Measurements from ENCODE around the gene SNX2. TPM values are rescaled to one million over a fixed set of nuclear protein-coding genes. Genes with fewer than 3 reads are reported as not detected.
A peak's percentile ranks its signal among the peaks of the same experiment; 100 is the strongest.
"Not testable (repeated sequence)": the region's sequence is repeated elsewhere in the genome, so short reads cannot be mapped to it uniquely, and the experiment has no call there.

Gene SNX2
- total RNA-seq, 2 donors from 2014 or later, result 23.8 to 26.6 TPM

GRCh38 chr5:122756264-122756911 is 18.5 kb upstream of the SNX2 start:
- Mint-ChIP-seq H3K4me1 (ENCODE audit: low read depth in 2 of 2) (peaks cover 0 to 13% of the 10 kb centered on the region in 2 donors), H3K9me3 (no peaks in the 10 kb centered on the region), H3K27me3 (peaks cover 10 to 20% of the 10 kb centered on the region in 2 donors), H3K36me3 (no peaks in the 10 kb centered on the region), H3K4me3 (peak overlapping the region; percentile 46), H3K27ac (peak overlapping the region; percentile 12 to 63)
- DNase-seq (ENCODE audit: low spot score) (no peak), ATAC-seq (peak in 1 of 2 donors; percentile 72)

GRCh38 chr5:122757285-122757684 is 17.6 kb upstream of the SNX2 start:
- Mint-ChIP-seq H3K27ac (peak overlapping the region in 1 of 2 donors; percentile 63), H3K4me1 (ENCODE audit: low read depth in 2 of 2) (peaks cover 0 to 13% of the 10 kb centered on the region in 2 donors), H3K36me3 (no peaks in the 10 kb centered on the region), H3K9me3 (no peaks in the 10 kb centered on the region), H3K4me3 (peak overlapping the region; percentile 48), H3K27me3 (peaks cover 5 to 11% of the 10 kb centered on the region in 2 donors)
- DNase-seq (ENCODE audit: low spot score) (no peak), ATAC-seq (peak in 1 of 2 donors; percentile 81)

- no peaks in the 10 kb centered on the region for H3K36me3 Mint-ChIP-seq
- H3K4me1 Mint-ChIP-seq (ENCODE audit: low read depth in 2 of 2), result peaks cover 0 to 13% of the 10 kb centered on the region in 2 donors
- no peak for DNase-seq (ENCODE audit: low spot score)
- ATAC-seq, result no peak
- H3K9me3 Mint-ChIP-seq, result no peaks in the 10 kb centered on the region
- no peak overlapping the region for H3K27ac Mint-ChIP-seq
- H3K4me3 Mint-ChIP-seq, result no peak overlapping the region
- H3K27me3 Mint-ChIP-seq, result peaks cover 2 to 6% of the 10 kb centered on the region in 2 donors
Observed at GRCh38 chr5:122759241-122760070, 15.4 kb upstream of the SNX2 start.

- H3K27me3 Mint-ChIP-seq, result peaks cover 2 to 6% of the 10 kb centered on the region in 2 donors
- no peak overlapping the region for H3K27ac Mint-ChIP-seq
- H3K9me3 Mint-ChIP-seq, result no peaks in the 10 kb centered on the region
Observed at GRCh38 chr5:122760236-122760635, 14.6 kb upstream of the SNX2 start.

GRCh38 chr5:122761115-122761514 is 13.8 kb upstream of the SNX2 start:
- Mint-ChIP-seq H3K4me3 (no peak overlapping the region), H3K9me3 (no peaks in the 10 kb centered on the region), H3K27ac (no peak overlapping the region), H3K4me1 (ENCODE audit: low read depth in 2 of 2) (peaks cover 0 to 5% of the 10 kb centered on the region in 2 donors), H3K27me3 (peaks cover 0 to under 1% of the 10 kb centered on the region in 2 donors), H3K36me3 (no peaks in the 10 kb centered on the region)
- ATAC-seq (no peak), DNase-seq (ENCODE audit: low spot score) (no peak)

More at GRCh38 chr5:122760236-122760635, 14.6 kb upstream of the SNX2 start:
- DNase-seq (ENCODE audit: low spot score), result no peak
- Mint-ChIP-seq H3K4me1 (ENCODE audit: low read depth in 2 of 2) (peaks cover 0 to 13% of the 10 kb centered on the region in 2 donors), H3K4me3 (no peak overlapping the region), H3K36me3 (no peaks in the 10 kb centered on the region)
- no peak for ATAC-seq

- not testable (repeated sequence) for H3K4me3 Mint-ChIP-seq; H3K4me1 Mint-ChIP-seq (ENCODE audit: low read depth in 2 of 2); H3K27me3 Mint-ChIP-seq; DNase-seq (ENCODE audit: low spot score); H3K36me3 Mint-ChIP-seq; ATAC-seq; H3K9me3 Mint-ChIP-seq; H3K27ac Mint-ChIP-seq
Observed at GRCh38 chr5:122761896-122762295, 13.0 kb upstream of the SNX2 start.

GRCh38 chr5:122766130-122766529 is 8.8 kb upstream of the SNX2 start:
- no peak overlapping the region for H3K4me3 Mint-ChIP-seq
- H3K9me3 Mint-ChIP-seq, result no peaks in the 10 kb centered on the region
- no peak overlapping the region for H3K27ac Mint-ChIP-seq

GRCh38 chr5:122770477-122770876 is 4.4 kb upstream of the SNX2 start:
- no peaks in the 10 kb centered on the region for H3K9me3 Mint-ChIP-seq
- ATAC-seq (no peak), DNase-seq (ENCODE audit: low spot score) (no peak)
- H3K36me3 Mint-ChIP-seq, result no peaks in the 10 kb centered on the region
- H3K27me3 Mint-ChIP-seq, result peaks cover 30 to 42% of the 10 kb centered on the region in 2 donors
- H3K27ac Mint-ChIP-seq, result no peak overlapping the region
- H3K4me1 Mint-ChIP-seq (ENCODE audit: low read depth in 2 of 2), result peaks cover 1 to 5% of the 10 kb centered on the region in 2 donors
- no peak overlapping the region for H3K4me3 Mint-ChIP-seq

More at GRCh38 chr5:122766130-122766529, 8.8 kb upstream of the SNX2 start:
- Mint-ChIP-seq H3K4me1 (ENCODE audit: low read depth in 2 of 2) (no peaks in the 10 kb centered on the region), H3K36me3 (no peaks in the 10 kb centered on the region), H3K27me3 (peaks cover 23 to 31% of the 10 kb centered on the region in 2 donors)
- DNase-seq (ENCODE audit: low spot score) (no peak), ATAC-seq (no peak)

- DNase-seq (ENCODE audit: low spot score), result no peak
- H3K4me3 Mint-ChIP-seq, result no peak overlapping the region
- ATAC-seq, result no peak
- no peaks in the 10 kb centered on the region for H3K9me3 Mint-ChIP-seq
- H3K4me1 Mint-ChIP-seq (ENCODE audit: low read depth in 2 of 2), result peaks cover 7 to 12% of the 10 kb centered on the region in 2 donors
- no peaks in the 10 kb centered on the region for H3K36me3 Mint-ChIP-seq
- H3K27ac Mint-ChIP-seq, result no peak overlapping the region
- H3K27me3 Mint-ChIP-seq, result peaks cover 30 to 41% of the 10 kb centered on the region in 2 donors
Observed at GRCh38 chr5:122772446-122772845, 2.4 kb upstream of the SNX2 start.

GRCh38 chr5:122773619-122774018 is 1.3 kb upstream of the SNX2 start:
- DNase-seq (ENCODE audit: low spot score) (no peak), ATAC-seq (no peak)
- Mint-ChIP-seq H3K4me1 (ENCODE audit: low read depth in 2 of 2) (peaks cover 15 to 19% of the 10 kb centered on the region in 2 donors), H3K4me3 (peak overlapping the region; percentile 16), H3K27ac (peak overlapping the region in 1 of 2 donors; percentile 55), H3K36me3 (no peaks in the 10 kb centered on the region), H3K27me3 (peaks cover 22 to 31% of the 10 kb centered on the region in 2 donors), H3K9me3 (no peaks in the 10 kb centered on the region)

GRCh38 chr5:122774519-122774860 is 390 bp upstream of the SNX2 start:
- peak in 1 of 2 donors; percentile 25 for ATAC-seq
- H3K4me1 Mint-ChIP-seq (ENCODE audit: low read depth in 2 of 2), result peaks cover 22 to 23% of the 10 kb centered on the region in 2 donors

GRCh38 chr5:122775550-122776542 is 966 bp downstream of the SNX2 start:
- H3K4me3 Mint-ChIP-seq, result peak overlapping the region; percentile 97
- peaks cover 23 to 26% of the 10 kb centered on the region in 2 donors for H3K4me1 Mint-ChIP-seq (ENCODE audit: low read depth in 2 of 2)
- peaks cover 8 to 14% of the 10 kb centered on the region in 2 donors for H3K27me3 Mint-ChIP-seq
- no peaks in the 10 kb centered on the region for H3K9me3 Mint-ChIP-seq
- ATAC-seq (no peak), DNase-seq (ENCODE audit: low spot score) (no peak)
- H3K36me3 Mint-ChIP-seq, result no peaks in the 10 kb centered on the region
- H3K27ac Mint-ChIP-seq, result peak overlapping the region; percentile 68 to 92

More at GRCh38 chr5:122774519-122774860, 390 bp upstream of the SNX2 start:
- H3K36me3 Mint-ChIP-seq, result no peaks in the 10 kb centered on the region
- DNase-seq (ENCODE audit: low spot score), result no peak
- H3K4me3 Mint-ChIP-seq, result peak overlapping the region; percentile 97
- no peaks in the 10 kb centered on the region for H3K9me3 Mint-ChIP-seq
- H3K27me3 Mint-ChIP-seq, result peaks cover 19 to 27% of the 10 kb centered on the region in 2 donors
- H3K27ac Mint-ChIP-seq, result no peak overlapping the region

GRCh38 chr5:122778157-122778556 is 3.3 kb downstream of the SNX2 start:
- Mint-ChIP-seq H3K36me3 (no peaks in the 10 kb centered on the region), H3K27ac (no peak overlapping the region), H3K9me3 (no peaks in the 10 kb centered on the region), H3K27me3 (no peaks in the 10 kb centered on the region), H3K4me1 (ENCODE audit: low read depth in 2 of 2) (peaks cover 23 to 26% of the 10 kb centered on the region in 2 donors), H3K4me3 (no peak overlapping the region)
- no peak for DNase-seq (ENCODE audit: low spot score)
- ATAC-seq, result no peak
